ENCODE measurements around the gene TIMD4.

TIMD4 gene

DNA sequence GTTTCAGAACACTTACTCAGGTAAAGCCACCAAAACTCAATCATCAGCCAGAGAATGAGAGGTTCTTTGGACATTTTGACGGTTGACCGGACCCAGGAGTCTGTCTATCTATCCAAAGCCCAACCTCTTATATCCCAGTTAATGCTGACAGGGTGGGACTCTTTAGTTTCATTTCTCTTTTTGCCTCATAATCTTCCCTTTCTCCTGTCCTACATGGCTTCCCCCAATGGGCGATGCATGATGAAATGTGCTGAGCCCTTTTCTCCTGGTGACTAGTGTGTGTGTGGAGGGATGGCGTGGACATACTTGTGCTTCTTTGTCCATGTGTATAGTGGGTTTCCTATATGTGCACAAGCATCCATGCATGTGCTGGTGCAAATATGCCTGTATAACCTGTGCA is at the start of gene TIMD4:
TSS of gene TIMD4 (minus strand) at position 102 of the 400 bp plus-strand sequence. CDS start at position 74, 28 bp downstream.
- no peaks in the 10 kb centered on the region for H3K27me3 Mint-ChIP-seq (ENCODE audit: low read depth, poor library complexity)
- TF ChIP-seq, protein P1, sequence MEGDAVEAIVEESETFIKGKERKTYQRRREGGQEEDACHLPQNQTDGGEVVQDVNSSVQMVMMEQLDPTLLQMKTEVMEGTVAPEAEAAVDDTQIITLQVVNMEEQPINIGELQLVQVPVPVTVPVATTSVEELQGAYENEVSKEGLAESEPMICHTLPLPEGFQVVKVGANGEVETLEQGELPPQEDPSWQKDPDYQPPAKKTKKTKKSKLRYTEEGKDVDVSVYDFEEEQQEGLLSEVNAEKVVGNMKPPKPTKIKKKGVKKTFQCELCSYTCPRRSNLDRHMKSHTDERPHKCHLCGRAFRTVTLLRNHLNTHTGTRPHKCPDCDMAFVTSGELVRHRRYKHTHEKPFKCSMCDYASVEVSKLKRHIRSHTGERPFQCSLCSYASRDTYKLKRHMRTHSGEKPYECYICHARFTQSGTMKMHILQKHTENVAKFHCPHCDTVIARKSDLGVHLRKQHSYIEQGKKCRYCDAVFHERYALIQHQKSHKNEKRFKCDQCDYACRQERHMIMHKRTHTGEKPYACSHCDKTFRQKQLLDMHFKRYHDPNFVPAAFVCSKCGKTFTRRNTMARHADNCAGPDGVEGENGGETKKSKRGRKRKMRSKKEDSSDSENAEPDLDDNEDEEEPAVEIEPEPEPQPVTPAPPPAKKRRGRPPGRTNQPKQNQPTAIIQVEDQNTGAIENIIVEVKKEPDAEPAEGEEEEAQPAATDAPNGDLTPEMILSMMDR (IDR thresholded peaks at IDR 0.05): no peak
- H3K36me3 Mint-ChIP-seq (ENCODE audit: low read depth): no peaks in the 10 kb centered on the region
- no peaks in the 10 kb centered on the region for H3K9me3 Mint-ChIP-seq
- no peaks in the 10 kb centered on the region for H3K4me1 Mint-ChIP-seq
- no peak for DNase-seq
- H3K27ac Mint-ChIP-seq: no peak within 1 kb of the TSS
- H3K4me3 Mint-ChIP-seq: no peak within 1 kb of the TSS

- no peaks in the 10 kb centered on the region for H3K36me3 Mint-ChIP-seq (ENCODE audit: low read depth)
- H3K4me1 Mint-ChIP-seq: no peaks in the 10 kb centered on the region
- H3K27ac Mint-ChIP-seq: no peak overlapping the region
- H3K9me3 Mint-ChIP-seq: peaks cover 17% of the 10 kb centered on the region
- peaks cover 5% of the 10 kb centered on the region for H3K27me3 Mint-ChIP-seq (ENCODE audit: low read depth, poor library complexity)
- H3K4me3 Mint-ChIP-seq: no peak overlapping the region
- no peak for DNase-seq
- TF ChIP-seq, protein P1 (IDR thresholded peaks at IDR 0.05): no peak
Measured at GRCh38 chr5:157006262-157006661, 43.2 kb upstream of the TIMD4 start.

DNA sequence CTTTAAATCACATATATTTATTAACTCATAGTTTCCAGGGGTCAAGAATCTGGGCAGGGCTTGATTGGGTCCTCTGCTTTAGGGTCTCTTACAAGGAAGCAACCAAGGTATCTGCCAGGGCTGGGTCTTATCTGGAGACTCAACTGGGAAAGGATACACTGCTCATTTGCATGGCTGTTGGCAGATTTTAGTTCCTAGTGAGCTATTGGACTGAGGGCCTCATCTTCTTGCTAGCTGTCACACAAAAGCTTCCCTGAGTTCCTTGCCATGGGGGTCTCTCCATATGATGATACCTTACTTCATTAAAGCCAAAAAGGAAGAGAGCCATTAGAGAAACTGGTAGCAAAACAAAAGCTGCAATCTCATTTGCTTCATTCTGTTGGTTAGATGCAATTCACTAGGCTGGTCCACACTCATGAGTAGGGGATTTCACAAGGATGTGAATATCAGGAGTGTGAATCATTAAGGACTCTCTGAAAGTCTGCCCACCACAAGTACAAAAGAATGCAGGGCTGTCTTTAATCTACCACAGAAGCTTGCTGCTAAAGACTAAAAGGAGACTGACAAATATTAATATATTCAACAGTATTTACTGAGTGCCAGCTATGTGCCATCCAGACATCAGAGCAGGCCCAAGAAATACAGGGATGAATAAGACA is 42.0 kb upstream of the TIMD4 start:
- no peak overlapping the region for H3K4me3 Mint-ChIP-seq
- H3K9me3 Mint-ChIP-seq: peaks cover 24% of the 10 kb centered on the region
- TF ChIP-seq, protein P1 (IDR thresholded peaks at IDR 0.05): no peak
- no peaks in the 10 kb centered on the region for H3K4me1 Mint-ChIP-seq
- no peak overlapping the region for H3K27ac Mint-ChIP-seq
- no peak for DNase-seq
- H3K27me3 Mint-ChIP-seq (ENCODE audit: low read depth, poor library complexity): peaks cover 5% of the 10 kb centered on the region
- no peaks in the 10 kb centered on the region for H3K36me3 Mint-ChIP-seq (ENCODE audit: low read depth)

GRCh38 chr5:156991714-156992113 is 28.7 kb upstream of the TIMD4 start:
- no peaks in the 10 kb centered on the region for H3K36me3 Mint-ChIP-seq (ENCODE audit: low read depth)

DNA sequence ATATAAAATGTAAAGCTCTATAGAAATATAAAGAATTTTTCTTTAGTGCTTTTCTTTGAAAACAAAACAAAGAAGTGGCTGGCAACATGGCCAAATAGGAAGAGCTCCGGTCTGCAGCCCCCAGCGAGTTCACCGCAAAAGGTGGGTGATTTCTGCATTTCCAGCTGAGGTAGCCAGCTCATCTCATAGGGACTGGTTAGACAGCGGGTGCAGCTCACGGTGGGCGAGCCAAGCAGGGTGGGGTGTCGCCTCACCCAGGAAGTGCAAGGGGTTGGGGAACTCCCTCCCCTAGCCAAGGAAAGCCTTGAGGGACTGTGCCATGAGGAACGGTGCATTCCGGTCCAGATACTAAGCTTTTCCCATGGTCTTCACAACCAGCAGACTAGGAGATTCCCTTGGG is 21.0 kb upstream of the TIMD4 start:
- TF ChIP-seq, protein P1 (IDR thresholded peaks at IDR 0.05): no peak
- Mint-ChIP-seq H3K4me1 (no peaks in the 10 kb centered on the region), H3K36me3 (ENCODE audit: low read depth) (no peaks in the 10 kb centered on the region), H3K9me3 (peaks cover 30% of the 10 kb centered on the region), H3K27ac (no peak overlapping the region), H3K4me3 (no peak overlapping the region), H3K27me3 (ENCODE audit: low read depth, poor library complexity) (peaks cover 13% of the 10 kb centered on the region)
- no peak for DNase-seq

More at GRCh38 chr5:156991714-156992113, 28.7 kb upstream of the TIMD4 start:
- TF ChIP-seq, protein P1 (IDR thresholded peaks at IDR 0.05): no peak
- Mint-ChIP-seq H3K27me3 (ENCODE audit: low read depth, poor library complexity) (peaks cover 8% of the 10 kb centered on the region), H3K9me3 (peaks cover 32% of the 10 kb centered on the region), H3K4me3 (no peak overlapping the region), H3K4me1 (no peaks in the 10 kb centered on the region), H3K27ac (no peak overlapping the region)
- no peak for DNase-seq

DNA sequence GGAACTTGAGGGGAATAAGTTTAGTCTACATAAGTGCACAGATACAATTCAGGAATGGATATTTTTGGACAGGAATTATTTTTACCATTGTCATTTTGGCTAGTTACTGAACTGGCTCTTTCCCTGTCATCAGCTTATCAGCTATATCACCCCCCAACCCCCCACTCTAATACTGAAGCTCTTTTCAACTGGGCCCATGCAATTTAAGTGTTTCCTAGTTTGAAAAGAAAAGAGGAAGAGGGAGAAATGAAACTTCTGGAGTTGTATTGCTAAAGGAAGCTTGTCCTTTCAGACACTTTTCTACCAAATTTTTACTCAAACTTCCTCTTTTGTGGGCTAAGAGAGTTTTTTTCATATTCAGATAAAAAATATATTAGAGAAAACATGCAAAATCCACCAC is 18.5 kb upstream of the TIMD4 start:
- no peaks in the 10 kb centered on the region for H3K4me1 Mint-ChIP-seq
- H3K9me3 Mint-ChIP-seq: peaks cover 9% of the 10 kb centered on the region
- H3K36me3 Mint-ChIP-seq (ENCODE audit: low read depth): no peaks in the 10 kb centered on the region
- no peak overlapping the region for H3K27ac Mint-ChIP-seq
- peaks cover 11% of the 10 kb centered on the region for H3K27me3 Mint-ChIP-seq (ENCODE audit: low read depth, poor library complexity)
- H3K4me3 Mint-ChIP-seq: no peak overlapping the region
- TF ChIP-seq, protein P1 (IDR thresholded peaks at IDR 0.05): no peak
- no peak for DNase-seq
